NB4 (cell line): ENCODE data around the gene STK24.

Source experiments
- DNase-seq: peaks from one replicate; pipeline ENCODE4 v3.0.0; 2010; ENCODE audit warnings: low read depth
- H3K4me3 ChIP-seq: one replicate; pipeline ENCODE4 v1.5.1; 2011; ENCODE audit warnings: mild to moderate bottlenecking, low read depth, low read length, moderate library complexity
- CTCF ChIP-seq: IDR thresholded peaks from one replicate; pipeline ENCODE4 v1.5.1; 2012; ENCODE audit warnings: low read depth, low read length
- MAX ChIP-seq: IDR thresholded peaks from 2 replicates; pipeline ENCODE4 v1.6.1; 2011; ENCODE audit warnings: low read depth, low read length
- MYC ChIP-seq: IDR thresholded peaks from 2 replicates; pipeline ENCODE4 v1.6.1; 2011; ENCODE audit warnings: low read depth, low read length
- POLR2A ChIP-seq: IDR thresholded peaks from 2 replicates; pipeline ENCODE4 v1.6.1; 2011; ENCODE audit warnings: mild to moderate bottlenecking; ENCODE audit not compliant: insufficient read length; ENCODE audit errors: extremely low read depth

The STK24 gene

GRCh38 chr13:98530217-98530616, 46.7 kb downstream of the STK24 start:
- DNase-seq = no peak
- TF ChIP-seq MAX (no peak), POLR2A (no peak), CTCF (no peak), MYC (no peak)
- H3K4me3 ChIP-seq = no peak overlapping the region

- TF ChIP-seq MAX (no peak), MYC (no peak), CTCF (no peak), POLR2A (no peak)
- no peak for DNase-seq
- H3K4me3 ChIP-seq = no peak overlapping the region
Measured at GRCh38 chr13:98529171-98529570, 47.7 kb downstream of the STK24 start.

- TF ChIP-seq MYC (no peak), POLR2A (no peak)
- H3K4me3 ChIP-seq = no peak overlapping the region
- DNase-seq = no peak
Measured at GRCh38 chr13:98528663-98529064, 48.2 kb downstream of the STK24 start.

GRCh38 chr13:98527526-98527925, 49.4 kb downstream of the STK24 start:
- no peak for DNase-seq
- H3K4me3 ChIP-seq = no peak overlapping the region
- TF ChIP-seq CTCF (no peak), MAX (no peak)

- TF ChIP-seq MYC = no peak
- no peak for TF ChIP-seq CTCF
- TF ChIP-seq POLR2A = no peak
- TF ChIP-seq MAX = no peak
- H3K4me3 ChIP-seq = no peak overlapping the region
- no peak for DNase-seq
Measured at GRCh38 chr13:98526182-98526512, 50.8 kb downstream of the STK24 start.

GRCh38 chr13:98525456-98526181, 51.3 kb downstream of the STK24 start:
- no peak for DNase-seq
- H3K4me3 ChIP-seq = no peak overlapping the region
- TF ChIP-seq POLR2A (no peak), MYC (no peak), CTCF (no peak), MAX (no peak)
